Activated CD4-positive, alpha-beta memory T cell treated with anti-CD3 and anti-CD28 coated beads for 36 hours (primary cell): ENCODE data around the gene CDH12. TPM values are rescaled to one million over a fixed set of nuclear protein-coding genes. Genes with fewer than 3 reads are reported as not detected.
A peak's percentile ranks its signal among the peaks of the same experiment; 100 is the strongest.
"Not testable (repeated sequence)": the region's sequence is repeated elsewhere in the genome, so short reads cannot be mapped to it uniquely, and the experiment has no call there.

Source experiments
- CTCF ChIA-PET: fragments of 350-600 bp; sonication (Branson Sonifier 250); formaldehyde crosslinking; loops from one replicate; lab custom pipeline; 2021; ENCODE audit warnings: antibody characterized with exemption, inconsistent platforms; lab: Charles Lee
- POLR2A ChIA-PET: fragments of 350-600 bp; sonication (Branson Sonifier 250); formaldehyde crosslinking; loops from one replicate; lab custom pipeline; 2021; ENCODE audit warnings: antibody characterized with exemption; lab: Charles Lee
- DNase-seq: peaks from one replicate; pipeline ENCODE4 v3.0.0-alpha.2; 2020
- H3K27ac Mint-ChIP-seq: one replicate; pipeline ENCODE4 v1.8.0; 2021; ENCODE audit warnings: mixed read lengths
- H3K27me3 Mint-ChIP-seq: one replicate; pipeline ENCODE4 v1.8.0; 2021; ENCODE audit warnings: mixed read lengths
- H3K36me3 Mint-ChIP-seq: one replicate; pipeline ENCODE4 v1.8.0; 2021; ENCODE audit warnings: mixed read lengths
- H3K4me1 Mint-ChIP-seq: one replicate; pipeline ENCODE4 v1.8.0; 2021; ENCODE audit warnings: low read depth, mixed read lengths
- H3K4me3 Mint-ChIP-seq: one replicate; pipeline ENCODE4 v1.8.0; 2021; ENCODE audit warnings: mild to moderate bottlenecking, mixed read lengths
- H3K9me3 Mint-ChIP-seq: one replicate; pipeline ENCODE4 v1.8.0; 2021; ENCODE audit warnings: mixed read lengths
- intact Hi-C: fragments of 100-400 bp; cut with micrococcal nuclease; formaldehyde crosslinking; loops from one replicate; pipeline ENCODE4 v1.15.1; 2023
- total RNA-seq, 2 experiments: library from RNA; stranded (reverse); gene quantifications; one replicate each; pipeline ENCODE4 v1.2.3, GENCODE V29; 2021

The CDH12 gene
- total RNA-seq: not detected

- Mint-ChIP-seq H3K27ac (no peak within 1 kb of the TSS), H3K36me3 (no peaks in the 10 kb centered on the region), H3K4me1 (peaks cover 5% of the 10 kb centered on the region), H3K9me3 (no peaks in the 10 kb centered on the region), H3K27me3 (no peaks in the 10 kb centered on the region), H3K4me3 (peak within 1 kb of the TSS; percentile 20)
- ChIA-PET CTCF (no interaction called here), POLR2A (no interaction called here)
- DNase-seq: no peak
- intact Hi-C loops: no loop called here
These were observed at the start of gene CDH12 for GRCh38 chr5:22852807-22853660. Gene CDH12 (minus strand): TSS chr5:22853344.

GRCh38 chr5:22901885-22902284 lies 48.7 kb upstream of the CDH12 start:
- intact Hi-C loops: no loop called here

GRCh38 chr5:22900801-22901310 lies 47.7 kb upstream of the CDH12 start:
- Mint-ChIP-seq H3K36me3 (no peaks in the 10 kb centered on the region), H3K27me3 (no peaks in the 10 kb centered on the region), H3K4me1 (no peaks in the 10 kb centered on the region), H3K27ac (no peak overlapping the region), H3K4me3 (no peak overlapping the region), H3K9me3 (peaks cover 2% of the 10 kb centered on the region)
- DNase-seq: no peak
- POLR2A ChIA-PET: no interaction called here
- CTCF ChIA-PET: no interaction called here
- intact Hi-C loops: no loop called here

More at GRCh38 chr5:22901885-22902284, 48.7 kb upstream of the CDH12 start:
- H3K36me3 Mint-ChIP-seq: no peaks in the 10 kb centered on the region
- H3K27me3 Mint-ChIP-seq: no peaks in the 10 kb centered on the region
- CTCF ChIA-PET: no interaction called here
- no peak for DNase-seq
- POLR2A ChIA-PET: no interaction called here
- no peak overlapping the region for H3K27ac Mint-ChIP-seq
- H3K9me3 Mint-ChIP-seq: peaks cover 2% of the 10 kb centered on the region
- no peaks in the 10 kb centered on the region for H3K4me1 Mint-ChIP-seq
- no peak overlapping the region for H3K4me3 Mint-ChIP-seq

- H3K4me3 Mint-ChIP-seq: no peak overlapping the region
- intact Hi-C loops: no loop called here
- H3K36me3 Mint-ChIP-seq: no peaks in the 10 kb centered on the region
- H3K27ac Mint-ChIP-seq: no peak overlapping the region
- H3K9me3 Mint-ChIP-seq: peaks cover under 1% of the 10 kb centered on the region
- DNase-seq: no peak
- CTCF ChIA-PET: no interaction called here
- no peaks in the 10 kb centered on the region for H3K27me3 Mint-ChIP-seq
- no peaks in the 10 kb centered on the region for H3K4me1 Mint-ChIP-seq
- POLR2A ChIA-PET: no interaction called here
These were observed 46.2 kb upstream of the CDH12 start for GRCh38 chr5:22899341-22899740.

GRCh38 chr5:22896152-22896551 lies 43.0 kb upstream of the CDH12 start:
- no peak for DNase-seq
- H3K27me3 Mint-ChIP-seq: no peaks in the 10 kb centered on the region
- no peak overlapping the region for H3K4me3 Mint-ChIP-seq
- CTCF ChIA-PET: no interaction called here
- intact Hi-C loops: no loop called here
- no peaks in the 10 kb centered on the region for H3K4me1 Mint-ChIP-seq
- POLR2A ChIA-PET: no interaction called here
- H3K36me3 Mint-ChIP-seq: no peaks in the 10 kb centered on the region
- peaks cover 7% of the 10 kb centered on the region for H3K9me3 Mint-ChIP-seq
- H3K27ac Mint-ChIP-seq: no peak overlapping the region

- Mint-ChIP-seq H3K4me3 (no peak overlapping the region), H3K27ac (no peak overlapping the region), H3K9me3 (peaks cover 25% of the 10 kb centered on the region), H3K36me3 (no peaks in the 10 kb centered on the region), H3K4me1 (no peaks in the 10 kb centered on the region), H3K27me3 (no peaks in the 10 kb centered on the region)
- ChIA-PET CTCF (no interaction called here), POLR2A (no interaction called here)
- no peak for DNase-seq
- intact Hi-C loops: no loop called here
These were observed 39.3 kb upstream of the CDH12 start for GRCh38 chr5:22892441-22892840.

GRCh38 chr5:22889720-22890119 lies 36.6 kb upstream of the CDH12 start:
- POLR2A ChIA-PET: no interaction called here
- no peak for DNase-seq
- Mint-ChIP-seq H3K27me3 (no peaks in the 10 kb centered on the region), H3K27ac (no peak overlapping the region), H3K4me3 (no peak overlapping the region), H3K9me3 (peaks cover 25% of the 10 kb centered on the region), H3K36me3 (no peaks in the 10 kb centered on the region), H3K4me1 (no peaks in the 10 kb centered on the region)
- intact Hi-C loops: no loop called here
- CTCF ChIA-PET: no interaction called here

GRCh38 chr5:22887566-22887965 lies 34.4 kb upstream of the CDH12 start:
- intact Hi-C loops: no loop called here
- ChIA-PET POLR2A (no interaction called here), CTCF (no interaction called here)
- H3K27me3 Mint-ChIP-seq: no peaks in the 10 kb centered on the region
- H3K9me3 Mint-ChIP-seq: peaks cover 27% of the 10 kb centered on the region
- DNase-seq: no peak
- no peaks in the 10 kb centered on the region for H3K36me3 Mint-ChIP-seq
- no peaks in the 10 kb centered on the region for H3K4me1 Mint-ChIP-seq
- no peak overlapping the region for H3K27ac Mint-ChIP-seq
- no peak overlapping the region for H3K4me3 Mint-ChIP-seq

- H3K36me3 Mint-ChIP-seq, H3K4me1 Mint-ChIP-seq, H3K4me3 Mint-ChIP-seq, H3K27me3 Mint-ChIP-seq, CTCF ChIA-PET, H3K9me3 Mint-ChIP-seq, DNase-seq, intact Hi-C loops, H3K27ac Mint-ChIP-seq, POLR2A ChIA-PET: not testable (repeated sequence)
These were observed 5.8 kb upstream of the CDH12 start for GRCh38 chr5:22858911-22859310.

- POLR2A ChIA-PET: no interaction called here
- intact Hi-C loops: no loop called here
- CTCF ChIA-PET: interaction anchor here (0.8 kb wide), 1 partner anchor 1256 kb away, joined by 3 read pairs; no protein-coding TSS in a partner anchor
- Mint-ChIP-seq H3K27me3 (no peaks in the 10 kb centered on the region), H3K36me3 (no peaks in the 10 kb centered on the region), H3K4me3 (no peak overlapping the region), H3K27ac (no peak overlapping the region), H3K9me3 (peaks cover 4% of the 10 kb centered on the region), H3K4me1 (peaks cover 5% of the 10 kb centered on the region)
- DNase-seq: no peak
These were observed 2.7 kb upstream of the CDH12 start for GRCh38 chr5:22855824-22856223.

- ChIA-PET CTCF (no interaction called here), POLR2A (no interaction called here)
- peaks cover 4% of the 10 kb centered on the region for H3K9me3 Mint-ChIP-seq
- no peaks in the 10 kb centered on the region for H3K36me3 Mint-ChIP-seq
- peaks cover 5% of the 10 kb centered on the region for H3K4me1 Mint-ChIP-seq
- H3K27me3 Mint-ChIP-seq: no peaks in the 10 kb centered on the region
- no peak for DNase-seq
- intact Hi-C loops: no loop called here
- no peak overlapping the region for H3K4me3 Mint-ChIP-seq
- no peak overlapping the region for H3K27ac Mint-ChIP-seq
These were observed 2.2 kb downstream of the CDH12 start for GRCh38 chr5:22850981-22851380.

GRCh38 chr5:22846693-22847092 lies 6.5 kb downstream of the CDH12 start:
- intact Hi-C loops: no loop called here
- Mint-ChIP-seq H3K9me3 (peaks cover 9% of the 10 kb centered on the region), H3K27me3 (no peaks in the 10 kb centered on the region), H3K4me3 (no peak overlapping the region), H3K4me1 (no peaks in the 10 kb centered on the region), H3K36me3 (no peaks in the 10 kb centered on the region), H3K27ac (no peak overlapping the region)
- ChIA-PET POLR2A (no interaction called here), CTCF (no interaction called here)
- no peak for DNase-seq

GRCh38 chr5:22844636-22845035 lies 8.5 kb downstream of the CDH12 start:
- Mint-ChIP-seq H3K4me1 (no peaks in the 10 kb centered on the region), H3K9me3 (peaks cover 15% of the 10 kb centered on the region), H3K4me3 (no peak overlapping the region), H3K27ac (no peak overlapping the region), H3K27me3 (no peaks in the 10 kb centered on the region), H3K36me3 (no peaks in the 10 kb centered on the region)
- ChIA-PET CTCF (no interaction called here), POLR2A (no interaction called here)
- DNase-seq: no peak
- intact Hi-C loops: no loop called here
